ENCODE results near the gene ARNT2.

ARNT2 gene

DNA sequence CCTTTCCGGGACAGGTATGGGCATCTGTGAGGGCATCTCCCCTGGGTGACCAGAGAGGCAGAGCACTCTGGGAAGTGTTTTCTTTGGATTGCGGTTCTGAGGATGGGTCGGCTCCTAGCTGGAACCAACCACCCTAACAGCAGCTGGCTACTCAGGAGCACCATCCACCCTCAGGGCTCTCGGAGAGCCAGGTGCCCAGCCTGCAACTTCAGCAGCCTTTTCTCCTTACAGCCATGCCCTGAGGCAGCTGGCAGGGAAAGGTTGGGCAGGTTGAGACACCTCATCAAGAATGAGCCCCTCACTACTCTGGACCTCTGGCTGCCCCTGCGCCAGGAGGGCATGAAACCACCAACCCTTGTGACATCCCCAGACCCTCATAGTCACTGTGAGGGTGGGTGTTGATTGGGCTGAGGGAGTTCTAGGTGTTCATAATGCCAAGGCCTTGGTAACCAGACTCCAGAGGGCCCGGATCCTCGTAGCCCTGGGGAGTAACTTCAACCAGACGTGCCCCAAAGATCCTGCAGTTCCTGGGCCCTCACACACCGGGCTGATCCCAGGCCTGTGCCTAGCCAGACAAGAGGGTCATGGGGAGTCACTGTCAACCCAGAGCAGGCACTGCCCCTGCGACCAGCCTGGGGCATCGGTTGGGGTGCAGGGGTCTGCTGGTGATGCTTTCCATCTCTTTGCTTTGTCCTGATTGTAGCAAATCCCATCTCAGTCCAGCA is 176.5 kb downstream of the ARNT2 start:
- DNase-seq: no peak

DNA sequence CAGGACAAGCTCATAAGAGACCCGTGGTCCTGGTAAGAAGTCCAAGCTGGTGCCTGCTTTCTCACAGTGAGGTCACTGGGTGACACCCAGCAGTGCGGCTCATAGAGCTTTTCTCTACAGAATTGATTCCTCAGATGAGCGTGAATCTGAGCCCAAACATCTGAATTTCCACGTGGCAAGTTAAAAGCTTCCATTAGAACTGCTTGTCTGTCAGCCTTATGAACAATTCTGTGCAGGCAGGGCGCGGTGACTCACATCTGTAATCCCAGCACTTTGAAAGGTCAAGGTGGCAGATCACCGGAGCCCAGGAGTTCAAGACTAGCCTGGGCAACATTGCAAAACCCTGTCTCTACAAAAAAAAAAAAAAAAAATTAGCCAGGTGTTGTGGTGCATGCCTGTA is 177.8 kb downstream of the ARNT2 start:
- no peak for DNase-seq

DNA sequence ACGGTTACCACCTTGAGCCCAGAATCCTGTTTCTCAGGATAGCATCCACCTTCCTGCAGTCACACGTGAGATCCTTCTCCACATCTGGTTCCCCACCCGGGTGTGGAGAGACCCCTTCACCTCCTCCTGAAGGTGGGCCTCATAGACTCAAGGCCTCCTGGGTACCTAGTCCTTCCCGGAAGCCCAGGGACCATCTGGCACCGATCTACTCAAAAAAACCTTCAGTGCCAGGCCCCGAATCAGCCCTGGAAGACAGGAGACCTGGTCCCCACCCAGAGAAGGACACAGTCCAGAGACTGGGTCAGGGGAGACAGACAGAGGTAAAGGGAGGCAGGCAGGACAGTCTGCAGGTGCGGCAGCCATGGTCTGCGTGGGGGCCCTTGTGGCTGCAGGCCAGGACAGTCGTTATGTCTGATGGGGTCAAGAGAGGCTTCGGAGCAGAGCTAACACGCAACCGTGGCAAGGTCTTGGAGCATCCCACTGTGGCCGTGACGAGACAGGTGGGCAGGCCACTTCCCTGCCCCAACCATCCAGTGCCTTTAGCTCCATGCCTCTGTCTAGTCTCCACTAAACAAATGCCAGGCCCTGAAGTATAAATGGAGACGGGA is 178.7 kb downstream of the ARNT2 start:
- no peak for DNase-seq

DNA sequence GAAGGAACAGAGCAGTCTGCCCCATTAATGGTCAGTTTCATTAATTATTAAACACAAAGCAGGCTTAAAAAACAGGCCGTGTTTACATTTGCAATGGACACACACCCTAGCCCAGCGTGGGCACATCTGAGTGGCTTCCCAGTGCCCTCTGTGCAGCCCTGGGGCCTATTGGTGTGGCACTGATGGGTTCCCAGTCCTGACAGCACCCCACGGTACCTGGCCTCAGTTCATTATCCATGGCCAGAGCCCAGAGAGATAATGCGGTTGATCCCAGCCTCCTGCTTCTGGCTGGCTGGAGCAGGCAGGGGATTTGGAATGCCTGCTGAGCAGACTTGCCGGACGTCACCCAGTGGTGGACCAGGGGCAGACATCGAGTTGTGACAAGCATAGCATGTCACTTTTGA is 180.4 kb downstream of the ARNT2 start:
- no peak for DNase-seq

DNA sequence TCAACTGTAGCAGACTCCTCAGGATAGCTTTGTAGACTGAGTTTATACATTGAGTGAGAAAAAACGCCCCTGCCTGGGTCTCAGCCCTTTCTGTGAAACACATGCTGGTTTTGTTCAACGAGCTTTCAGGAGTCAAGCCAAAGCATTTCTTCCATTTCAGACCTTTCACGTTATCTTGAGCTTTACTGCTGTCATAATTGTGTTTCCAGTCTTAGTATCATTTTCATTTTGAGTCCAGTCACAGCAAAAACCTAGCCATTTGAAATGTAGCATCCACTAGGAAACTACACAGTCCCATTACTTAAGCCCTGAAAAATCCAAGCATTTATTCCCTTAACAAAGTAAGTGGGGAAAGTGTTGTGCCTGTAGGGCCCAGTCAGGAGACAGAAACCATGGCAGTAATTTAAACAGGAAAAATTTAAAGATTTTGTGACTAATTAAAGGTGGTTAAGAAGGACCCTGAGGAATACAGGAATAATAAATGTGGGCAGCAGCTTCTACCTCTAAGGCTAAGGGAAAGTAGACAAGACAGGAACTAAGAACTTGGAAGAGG is 180.9 kb downstream of the ARNT2 start:
- DNase-seq: no peak

DNA sequence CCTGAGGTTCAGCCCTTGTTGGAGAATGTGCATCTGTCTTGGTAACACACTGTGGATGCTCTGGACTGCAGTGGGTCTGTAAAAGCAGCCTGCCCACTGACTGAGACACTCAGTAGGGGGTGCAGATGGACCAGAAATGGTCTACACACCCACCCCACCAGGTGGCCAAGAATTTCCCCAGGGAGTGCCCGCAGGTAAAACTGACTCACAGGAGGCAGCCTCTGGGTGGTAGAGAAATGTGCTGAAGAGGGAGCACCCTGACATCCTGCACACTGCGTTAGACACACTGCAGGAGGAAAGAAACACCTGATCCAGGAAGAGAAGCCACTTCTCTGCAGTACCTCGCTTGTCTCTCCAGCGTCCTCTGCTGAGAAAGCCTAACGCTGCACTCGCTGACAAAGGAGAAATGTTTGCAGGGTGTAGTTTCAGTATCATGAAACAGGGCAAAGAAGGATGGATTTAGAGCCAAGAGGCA is 181.4 kb downstream of the ARNT2 start:
- no peak for DNase-seq

DNA sequence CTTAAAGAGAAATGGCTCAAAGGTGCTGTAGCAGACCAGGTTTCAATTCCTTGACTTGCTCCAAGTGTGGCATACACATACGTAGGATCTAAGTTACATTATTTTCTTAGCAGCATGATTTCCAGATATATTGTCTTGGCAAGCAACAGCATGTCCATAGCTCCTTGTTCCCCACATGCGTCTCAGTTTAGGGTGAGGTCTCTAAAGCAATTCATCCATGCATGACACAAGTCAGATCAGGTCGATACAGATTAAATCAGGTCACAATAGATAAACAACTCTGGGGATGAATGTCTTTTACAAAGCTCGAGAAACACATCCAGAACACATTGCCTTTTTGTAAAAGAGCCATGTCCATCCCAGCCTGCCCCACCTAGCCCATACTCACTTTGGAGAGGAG is 182.0 kb downstream of the ARNT2 start:
- DNase-seq: no peak

DNA sequence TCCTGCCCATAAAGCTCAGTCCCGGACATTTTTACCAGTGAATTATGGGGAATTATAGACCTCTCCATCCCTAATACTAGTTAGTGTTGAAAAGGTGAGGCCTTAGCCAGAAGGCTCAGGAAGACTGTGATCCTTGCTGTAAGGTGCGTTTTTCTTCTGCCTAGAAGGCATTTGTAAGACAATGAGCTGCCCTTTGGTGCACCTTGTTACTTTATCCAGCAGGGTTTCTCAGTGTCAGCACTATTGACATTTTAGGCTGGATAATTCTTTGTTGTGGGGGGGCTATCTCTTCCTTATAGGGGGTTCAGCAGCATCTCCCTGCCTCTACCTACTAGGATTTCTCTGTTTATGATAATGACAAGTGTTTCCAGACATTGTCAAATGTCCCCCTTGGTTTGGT is 182.8 kb downstream of the ARNT2 start:
- DNase-seq: no peak

DNA sequence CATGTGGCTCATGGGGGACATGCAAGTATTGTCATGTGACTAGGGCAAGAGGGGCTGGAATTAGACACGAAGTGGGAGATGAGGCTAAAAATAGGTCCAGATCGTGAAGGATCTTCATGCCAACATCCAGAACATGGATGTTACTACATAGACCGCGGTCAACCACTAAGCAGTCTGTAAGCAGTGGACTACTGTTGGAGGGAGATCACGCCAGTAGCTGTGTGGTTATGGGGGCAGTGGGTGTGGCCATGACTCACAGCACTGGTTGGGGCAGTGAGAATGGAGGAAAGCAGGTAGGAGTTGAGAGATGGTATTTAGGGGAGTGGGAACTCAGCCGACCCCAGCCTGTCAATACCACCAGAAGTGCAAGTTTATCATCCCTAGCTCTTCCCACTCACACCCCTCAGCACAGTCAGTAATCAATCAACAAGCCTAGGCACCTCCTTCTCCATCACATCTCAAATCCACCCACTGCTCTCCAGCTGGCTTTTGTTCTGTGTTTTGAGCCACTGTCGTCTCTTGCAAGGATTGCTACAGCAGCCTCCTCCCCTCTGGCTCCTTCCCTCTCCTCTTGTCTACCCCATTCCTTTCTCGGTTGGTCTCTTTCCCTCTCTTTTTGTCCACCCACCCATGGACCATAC is 183.8 kb downstream of the ARNT2 start:
- DNase-seq: no peak

DNA sequence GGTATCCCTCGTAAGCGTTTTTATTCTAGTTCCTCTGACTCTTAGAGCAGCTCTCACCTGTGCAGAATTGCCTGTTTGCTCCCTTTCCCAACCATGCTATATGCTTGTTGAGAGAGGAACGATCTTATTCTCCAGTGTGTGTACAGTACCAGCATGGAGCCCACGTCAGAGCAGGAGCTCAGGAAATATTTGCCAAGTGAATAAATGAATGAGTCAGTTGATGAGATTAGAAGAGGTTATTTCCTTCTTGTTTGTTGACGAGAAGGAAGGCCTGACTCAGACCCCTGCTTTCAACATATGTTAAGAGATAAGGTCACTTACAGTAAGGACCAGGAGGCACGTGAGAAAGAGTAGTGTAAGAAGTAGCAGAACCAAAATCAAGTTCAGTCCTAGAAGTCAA is 184.6 kb downstream of the ARNT2 start:
- DNase-seq: no peak

DNA sequence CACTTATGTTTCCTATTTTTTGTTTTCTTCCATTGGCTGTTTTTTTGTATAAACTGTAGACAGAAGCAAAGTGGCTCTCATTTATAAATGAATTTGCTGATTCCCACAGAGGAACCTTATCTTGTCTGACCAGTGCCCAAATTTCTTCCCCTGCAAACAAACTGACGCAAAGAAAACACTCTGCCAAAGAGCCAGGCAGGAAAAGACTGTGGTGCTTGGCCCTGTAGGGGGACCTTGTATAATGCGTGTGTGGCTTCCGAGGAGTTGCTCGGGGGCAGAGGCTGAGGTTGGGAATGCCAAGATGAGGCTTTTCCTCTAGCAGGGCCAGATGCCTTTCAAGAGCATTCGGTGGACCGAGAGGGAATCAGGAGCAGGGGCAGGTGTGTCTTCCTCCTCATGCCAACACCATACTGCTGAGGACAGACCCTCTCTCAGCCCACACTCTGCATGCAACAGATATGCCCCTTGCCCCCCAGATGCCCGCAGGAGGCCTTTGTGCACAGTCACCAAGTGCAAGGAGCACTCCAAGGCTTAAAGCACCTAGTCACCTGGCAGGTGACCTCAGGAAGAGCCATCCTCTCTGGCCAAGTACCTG is 186.7 kb downstream of the ARNT2 start:
- no peak for DNase-seq

DNA sequence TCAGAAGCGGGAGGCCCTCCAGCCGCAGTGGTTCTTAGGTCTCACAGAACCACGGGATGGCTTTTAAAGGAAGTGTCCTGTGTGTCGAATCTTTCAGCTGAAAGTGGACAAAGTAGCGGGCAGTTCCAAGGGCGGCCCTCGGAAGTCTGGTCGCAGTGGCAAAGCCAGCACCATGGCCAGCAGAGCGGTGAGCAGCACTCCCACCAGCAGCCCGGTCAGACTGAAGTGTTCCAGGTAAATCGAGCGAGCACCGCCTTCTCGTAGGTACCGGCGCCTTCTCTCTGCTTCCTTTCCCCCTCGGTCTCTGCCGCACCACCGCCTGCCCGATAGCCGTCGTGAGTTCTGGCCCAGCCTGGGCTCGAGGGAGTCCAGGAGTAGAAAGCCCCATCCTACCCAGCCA is 187.3 kb downstream of the ARNT2 start:
- no peak for DNase-seq

DNA sequence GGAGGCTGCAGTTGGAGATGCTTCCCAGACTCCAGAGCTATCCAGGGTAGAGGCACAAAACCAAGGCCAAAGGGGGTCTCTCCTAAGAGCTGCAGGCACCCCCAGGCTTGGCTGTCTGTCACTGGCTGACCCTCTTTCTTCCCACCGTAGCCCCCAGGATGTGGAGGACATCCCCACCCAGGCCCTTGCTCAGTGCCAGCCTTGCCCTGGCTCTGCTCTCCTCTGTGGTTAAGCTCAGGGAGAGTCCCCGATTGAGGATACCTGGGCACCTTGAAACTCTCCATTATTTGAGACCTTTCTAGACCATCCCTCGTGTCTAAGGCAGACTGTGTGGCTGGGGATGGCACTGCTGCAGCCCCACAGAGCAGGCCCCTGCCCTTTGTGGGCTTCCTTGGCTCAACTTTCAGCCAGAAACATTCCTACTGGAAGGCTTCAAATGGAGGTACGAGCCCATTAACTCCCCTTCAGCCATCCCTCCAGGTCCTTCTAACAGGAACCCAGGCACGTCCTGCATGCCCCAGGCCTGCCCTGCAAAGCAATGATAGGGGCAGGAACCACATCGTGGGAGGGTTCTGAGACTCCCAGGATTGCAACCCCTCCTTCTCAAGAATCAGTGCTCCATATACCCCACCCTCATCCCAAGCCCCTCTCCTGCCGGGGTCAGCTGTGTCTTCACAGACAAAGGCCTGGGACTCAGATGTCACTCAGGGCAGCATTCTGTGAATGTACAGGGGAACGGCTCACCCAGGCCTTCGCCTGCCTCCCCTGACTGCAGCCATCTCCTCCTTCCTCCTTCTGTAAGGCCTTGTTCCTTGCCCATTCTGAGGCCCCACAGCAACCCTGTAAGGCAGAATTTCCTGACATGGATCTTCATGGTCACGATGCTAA is 188.0 kb downstream of the ARNT2 start:
- no peak for DNase-seq

DNA sequence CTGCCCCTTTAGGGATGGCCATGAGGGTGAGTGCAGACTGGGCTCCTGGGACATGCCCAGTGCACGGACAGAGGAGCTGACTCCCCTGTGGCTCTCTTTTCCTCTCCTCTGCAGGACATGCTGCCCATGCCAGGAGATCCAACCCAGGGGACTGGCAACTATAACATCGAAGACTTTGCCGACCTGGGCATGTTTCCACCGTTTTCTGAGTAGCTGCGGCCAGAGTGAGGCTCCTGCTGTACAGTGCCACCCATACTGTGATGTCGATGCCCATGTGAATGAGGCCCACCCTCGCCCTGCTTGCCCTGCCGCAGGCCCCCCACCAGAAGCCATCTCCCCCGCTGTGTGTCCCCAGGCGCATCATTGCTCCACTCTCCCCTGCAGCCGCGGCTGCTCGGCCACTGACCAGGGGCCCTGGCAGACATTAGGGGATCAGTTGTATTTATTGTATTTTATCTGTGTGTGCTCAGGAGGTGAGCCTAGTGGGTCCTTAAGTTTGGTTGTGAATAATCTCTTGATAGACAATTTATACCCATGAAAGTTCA is 189.4 kb downstream of the ARNT2 start:
- no peak for DNase-seq

DNA sequence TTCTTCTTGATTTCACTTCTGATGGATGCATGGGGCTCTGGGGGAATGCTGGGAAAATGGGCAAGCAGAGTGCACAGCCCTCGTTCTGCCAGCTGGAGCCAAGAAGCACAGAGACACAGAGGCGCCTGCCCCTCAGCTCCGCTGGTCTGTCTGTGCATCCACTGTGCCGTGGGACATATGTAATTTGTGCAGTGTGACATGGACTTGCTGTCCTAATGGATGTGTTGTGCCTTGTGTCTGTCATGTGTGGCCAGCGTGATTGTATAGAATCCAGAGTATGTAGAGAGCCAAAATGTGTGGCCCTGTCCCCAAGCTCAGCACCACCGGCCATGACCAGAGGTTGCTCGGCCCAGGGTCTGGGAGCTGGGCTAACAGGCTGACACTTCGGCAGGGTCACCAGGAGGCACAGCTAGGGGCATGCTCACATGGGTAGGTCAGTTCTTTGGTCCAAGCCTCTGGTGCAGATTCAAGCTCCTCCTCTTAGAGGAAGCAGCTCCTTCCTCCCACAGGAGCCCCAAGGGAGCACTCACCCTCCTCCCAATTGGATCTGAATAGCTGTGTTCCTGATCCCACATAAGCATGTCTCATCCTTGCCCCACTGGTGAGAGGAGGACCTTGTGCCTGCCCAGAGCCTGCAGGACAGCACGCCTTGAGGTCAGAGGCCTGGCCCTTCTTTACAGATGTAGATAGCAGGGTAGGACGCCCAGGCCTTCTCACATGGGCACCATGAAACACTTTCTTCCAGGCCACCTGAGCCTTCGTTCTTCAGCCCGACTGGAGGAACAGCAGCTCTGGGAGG is 190.1 kb downstream of the ARNT2 start:
- no peak for DNase-seq

DNA sequence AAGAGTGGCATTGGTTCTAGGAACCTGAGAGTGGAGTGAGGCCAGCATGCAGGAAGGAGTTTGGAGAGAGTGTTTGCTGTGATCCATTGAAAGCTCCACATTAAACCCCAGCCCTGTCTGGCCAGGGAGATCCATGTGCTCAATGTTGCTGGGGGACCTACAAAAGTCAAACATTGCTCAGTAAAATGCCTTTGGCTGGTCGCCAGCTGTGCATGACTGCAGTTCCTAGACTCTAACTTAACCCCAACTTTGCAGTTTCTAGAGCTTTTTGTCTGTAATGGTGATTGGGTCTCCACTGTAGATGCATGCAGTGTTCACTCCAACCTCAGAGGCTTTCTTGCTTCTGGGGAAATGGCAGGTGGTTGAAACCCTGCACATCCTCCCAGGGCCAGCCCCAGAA is 191.2 kb downstream of the ARNT2 start:
- DNase-seq: no peak

DNA sequence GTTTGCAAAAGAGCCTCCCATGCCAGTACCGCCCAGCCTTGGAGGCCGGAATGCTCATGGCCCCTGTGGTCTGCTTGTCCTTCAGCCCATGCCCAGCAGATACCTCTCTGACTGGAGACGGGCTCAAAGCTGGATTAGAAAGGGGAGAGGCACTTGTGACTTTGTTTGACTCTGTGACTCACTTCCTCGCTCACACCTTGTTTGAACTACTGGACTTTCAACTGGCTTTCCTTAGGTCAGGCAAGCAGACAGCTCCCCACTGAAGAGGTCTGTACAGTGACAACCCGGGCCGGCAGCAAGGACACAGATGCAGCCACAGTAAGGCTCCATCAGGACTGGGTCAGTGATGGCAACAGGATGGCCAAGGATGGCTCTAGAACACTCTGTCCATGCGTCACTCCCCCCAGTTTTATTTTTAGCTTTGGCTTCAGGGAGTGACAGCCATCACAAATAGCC is 192.4 kb downstream of the ARNT2 start:
- DNase-seq: no peak

DNA sequence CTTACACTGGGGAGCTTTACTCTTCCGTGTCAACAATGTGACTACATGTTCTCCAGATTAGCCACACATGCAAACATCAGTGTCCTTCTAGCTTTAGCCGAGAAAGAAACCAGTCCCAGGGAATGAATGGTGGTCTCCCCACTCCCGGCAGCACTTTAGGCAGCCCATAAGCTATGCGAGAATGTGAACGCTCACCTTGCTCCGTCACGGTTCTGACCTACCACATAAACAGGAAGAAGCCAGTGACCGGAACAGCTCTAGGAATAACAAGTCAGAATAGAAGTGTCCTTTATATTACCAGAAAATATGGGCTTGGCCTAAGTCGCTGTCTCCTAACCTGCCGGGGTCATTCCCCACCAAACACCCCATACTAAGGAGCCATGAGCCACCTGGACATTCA is 192.9 kb downstream of the ARNT2 start:
- DNase-seq: no peak

DNA sequence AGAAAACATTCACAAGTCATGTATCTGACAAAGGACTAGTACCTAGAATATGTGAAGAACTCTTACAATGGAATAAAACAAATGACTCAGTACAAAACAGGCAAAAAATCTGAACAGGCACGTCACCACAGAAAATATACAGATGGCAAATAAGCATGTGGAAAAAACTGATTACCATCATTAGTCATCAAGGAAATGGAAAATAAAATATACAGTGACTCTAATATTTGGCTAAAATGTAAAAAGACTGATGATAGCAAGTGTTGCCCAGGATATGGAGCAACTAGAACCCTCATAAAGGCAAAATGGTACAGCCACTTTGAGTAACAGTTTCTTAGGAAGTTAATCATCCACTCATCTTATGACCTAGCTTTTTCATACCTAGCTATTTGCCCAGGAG is 195.2 kb downstream of the ARNT2 start:
- no peak for DNase-seq

DNA sequence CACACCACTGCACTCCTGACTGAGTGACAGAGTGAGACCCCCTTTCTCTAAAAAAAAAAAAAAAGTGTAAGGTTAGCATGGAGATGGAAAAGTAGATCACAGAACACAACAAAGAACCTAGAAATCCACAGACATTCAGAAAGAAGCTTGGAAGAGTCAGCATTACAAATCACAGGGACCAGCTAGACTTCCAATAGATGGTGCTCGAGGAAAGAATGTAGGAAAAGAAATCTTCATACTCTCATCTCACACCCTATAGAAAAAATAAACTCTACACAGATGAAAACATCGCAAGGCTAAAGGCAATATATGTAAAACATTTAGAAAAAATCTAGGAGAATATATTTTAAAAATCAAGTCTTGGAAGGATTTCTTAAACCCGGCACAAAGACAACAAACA is 196.4 kb downstream of the ARNT2 start:
- no peak for DNase-seq

DNA sequence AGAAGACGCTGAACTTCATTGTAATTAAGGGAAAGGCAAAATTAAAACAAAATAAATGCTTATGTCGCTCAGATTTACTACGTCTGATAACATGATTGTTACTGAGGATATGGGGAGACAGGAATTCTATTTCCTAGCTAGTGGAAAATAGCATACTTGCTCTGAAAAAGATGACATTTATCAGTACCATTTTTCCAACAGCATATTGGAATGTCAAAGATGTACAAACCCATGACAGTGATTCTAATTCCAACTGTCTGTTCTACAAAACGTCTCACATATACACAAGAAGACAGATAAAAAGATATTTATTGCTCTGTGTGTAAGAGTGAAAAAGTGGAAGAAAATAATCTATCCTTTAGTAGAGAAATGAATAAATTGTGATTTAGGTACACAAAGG is 197.1 kb downstream of the ARNT2 start:
- no peak for DNase-seq
